NCI-H1694 (cell line): ENCODE data around the gene PRXL2B.

Source experiments
- DNase-seq: peaks from one replicate; lab custom pipeline; 2025; lab: John Stamatoyannopoulos, UW

The PRXL2B gene

GRCh38 chr1:2585318-2586092 lies 1.1 kb upstream of the PRXL2B start:
- DNase-seq, result no peak

- no peak for DNase-seq
Measured at GRCh38 chr1:2587071-2587859, 688 bp downstream of the PRXL2B start.

- no peak for DNase-seq
Measured at GRCh38 chr1:2587860-2588571, 1.4 kb downstream of the PRXL2B start.

- DNase-seq, result no peak
Measured at GRCh38 chr1:2588661-2589430, 2.3 kb downstream of the PRXL2B start.

GRCh38 chr1:2589431-2590232 lies 3.1 kb downstream of the PRXL2B start:
- DNase-seq, result no peak

- no peak for DNase-seq
Measured at GRCh38 chr1:2590233-2591141, 3.9 kb downstream of the PRXL2B start.

- DNase-seq, result no peak
Measured at GRCh38 chr1:2591233-2591580, 4.6 kb downstream of the PRXL2B start.

GRCh38 chr1:2591581-2592261 lies 5.1 kb downstream of the PRXL2B start:
- no peak for DNase-seq

GRCh38 chr1:2592672-2593071 lies 6.1 kb downstream of the PRXL2B start:
- DNase-seq, result no peak

- DNase-seq, result no peak
Measured at GRCh38 chr1:2593251-2593878, 6.8 kb downstream of the PRXL2B start.

- no peak for DNase-seq
Measured at GRCh38 chr1:2594001-2594640, 7.5 kb downstream of the PRXL2B start.

- no peak for DNase-seq
Measured at GRCh38 chr1:2594641-2595131, 8.1 kb downstream of the PRXL2B start.

- no peak for DNase-seq
Measured at GRCh38 chr1:2595261-2595811, 8.8 kb downstream of the PRXL2B start.

- no peak for DNase-seq
Measured at GRCh38 chr1:2595812-2596529, 9.4 kb downstream of the PRXL2B start.

GRCh38 chr1:2596530-2597333 lies 10.2 kb downstream of the PRXL2B start:
- no peak for DNase-seq
